ENCODE data around the gene FCGR2B.
"Not testable (repeated sequence)": the region's sequence is repeated elsewhere in the genome, so short reads cannot be mapped to it uniquely, and the experiment has no call there.

DNA sequence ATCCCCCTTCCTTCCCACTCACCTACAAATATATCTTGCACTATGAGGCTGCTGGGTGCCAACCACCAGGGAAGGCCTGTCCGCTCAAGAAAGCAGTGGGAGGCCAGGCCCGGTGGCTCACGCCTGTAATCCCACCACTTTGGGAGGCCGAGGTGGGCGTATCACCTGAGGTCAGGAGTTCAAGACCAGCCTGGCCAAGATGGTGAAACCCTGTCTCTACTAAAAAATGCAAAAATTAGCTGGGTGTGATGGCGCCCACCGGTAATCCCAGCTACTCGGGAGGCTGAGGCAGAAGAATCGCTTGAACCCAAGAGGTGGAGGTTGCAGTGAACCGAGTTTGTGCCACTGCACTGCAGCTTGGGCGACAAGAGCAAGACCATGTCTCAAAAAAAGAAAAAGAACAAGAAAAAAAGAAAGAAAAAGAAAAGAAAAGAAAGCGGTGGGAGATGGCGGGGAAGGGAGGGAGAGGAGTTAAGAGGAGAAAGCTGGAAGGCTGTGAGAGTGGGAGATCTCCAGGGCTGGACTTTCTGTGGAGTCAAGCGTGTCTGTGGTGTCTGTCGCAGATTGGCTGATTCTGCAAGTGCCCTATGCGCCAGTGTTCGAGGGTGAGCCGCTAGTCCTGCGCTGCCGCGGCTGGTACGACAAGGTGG is 62.4 kb downstream of the FCGR2B start:
- TF ChIP-seq, protein P1, sequence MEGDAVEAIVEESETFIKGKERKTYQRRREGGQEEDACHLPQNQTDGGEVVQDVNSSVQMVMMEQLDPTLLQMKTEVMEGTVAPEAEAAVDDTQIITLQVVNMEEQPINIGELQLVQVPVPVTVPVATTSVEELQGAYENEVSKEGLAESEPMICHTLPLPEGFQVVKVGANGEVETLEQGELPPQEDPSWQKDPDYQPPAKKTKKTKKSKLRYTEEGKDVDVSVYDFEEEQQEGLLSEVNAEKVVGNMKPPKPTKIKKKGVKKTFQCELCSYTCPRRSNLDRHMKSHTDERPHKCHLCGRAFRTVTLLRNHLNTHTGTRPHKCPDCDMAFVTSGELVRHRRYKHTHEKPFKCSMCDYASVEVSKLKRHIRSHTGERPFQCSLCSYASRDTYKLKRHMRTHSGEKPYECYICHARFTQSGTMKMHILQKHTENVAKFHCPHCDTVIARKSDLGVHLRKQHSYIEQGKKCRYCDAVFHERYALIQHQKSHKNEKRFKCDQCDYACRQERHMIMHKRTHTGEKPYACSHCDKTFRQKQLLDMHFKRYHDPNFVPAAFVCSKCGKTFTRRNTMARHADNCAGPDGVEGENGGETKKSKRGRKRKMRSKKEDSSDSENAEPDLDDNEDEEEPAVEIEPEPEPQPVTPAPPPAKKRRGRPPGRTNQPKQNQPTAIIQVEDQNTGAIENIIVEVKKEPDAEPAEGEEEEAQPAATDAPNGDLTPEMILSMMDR (IDR thresholded peaks at IDR 0.05 in 4 of 5, conservative IDR thresholded peaks at IDR 0.05 in 1 of 5), result not testable (repeated sequence)
- not testable (repeated sequence) for TF ChIP-seq POLR2A (IDR thresholded peaks at IDR 0.05)
